HCT116 (cell line): ENCODE measurements around the gene PITPNC1. TPM values are rescaled to one million over a fixed set of nuclear protein-coding genes. Genes with fewer than 3 reads are reported as not detected.

Experiments
- ATAC-seq: fragments of 200-7000 bp; cut with Tn5 transposase; 2 replicates; pipeline ENCODE4 v1.9.1; 2020; ENCODE audit warnings: mild to moderate bottlenecking, moderate library complexity
- BruUV-seq: library from RNA; stranded (reverse); fragments of 400-500 nt; replicated peaks from 2 replicates; lab custom pipeline; 2021; lab: Mats Ljungman, UMichigan
- CTCF ChIA-PET: fragments of 300-600 bp; sonication (Branson Sonifier 250); formaldehyde crosslinking; loops from one replicate; lab custom pipeline; 2021; ENCODE audit warnings: antibody characterized with exemption; lab: Charles Lee
- POLR2A ChIA-PET: fragments of 300-600, 350-600 bp; sonication (Branson Sonifier 250); formaldehyde crosslinking; loops from one replicate; lab custom pipeline; 2021; ENCODE audit warnings: antibody characterized with exemption; lab: Charles Lee
- RAD21 ChIA-PET, 2 experiments: fragments of 300-600 bp; sonication (Branson Sonifier 250); formaldehyde crosslinking; loops; one replicate each; lab custom pipeline; 2023; ENCODE audit warnings: low total read pairs in 2 of 2; ENCODE audit not compliant: uncharacterized antibody in 2 of 2, unreplicated experiment in 2 of 2, low non-redundant PET in 1 of 2; lab: Charles Lee
- DNase-seq: peaks from one replicate; pipeline ENCODE4 v3.0.0-alpha.2; 2010; ENCODE audit warnings: low read depth, low spot score
- H2AFZ ChIP-seq: fragments of 200-600 bp; shearing (Covaris generic), sonication (generic); 2 replicates; pipeline ENCODE4 v1.6.1; 2017; ENCODE audit warnings: low read depth, mixed run types, mixed read lengths, antibody characterized with exemption, low read length; ENCODE audit not compliant: poor library complexity, severe bottlenecking
- H3K27ac ChIP-seq: 2 replicates; pipeline ENCODE4 v1.5.1; 2012; ENCODE audit warnings: low read depth, low read length
- H3K27me3 ChIP-seq: fragments of 200-600 bp; sonication (generic); 2 replicates; pipeline ENCODE4 v1.6.1; 2016; ENCODE audit warnings: mixed run types, low read length, mixed read lengths; ENCODE audit not compliant: insufficient read depth
- H3K36me3 ChIP-seq, 2 experiments: fragments of 200-500 bp in 1 of 2; fragments of 200-600 bp in 1 of 2; sonication (Bioruptor generic) in 1 of 2; sonication (generic) in 1 of 2; 2 replicates each; pipeline versions ENCODE4 v1.5.1 to v1.6.1; 2014 to 2016; ENCODE audit warnings: low read length in 2 of 2, inconsistent platforms in 1 of 2, mixed read lengths in 1 of 2, mixed run types in 1 of 2; ENCODE audit not compliant: insufficient read depth in 2 of 2, control insufficient read depth in 1 of 2
- H3K4me1 ChIP-seq, 2 experiments: fragments of 200-600 bp in 1 of 2; sonication (generic) in 1 of 2; 2 replicates each; pipeline versions ENCODE4 v1.5.1 to v1.6.1; 2012 to 2017; ENCODE audit warnings: low read length in 2 of 2, inconsistent platforms in 1 of 2, mild to moderate bottlenecking in 1 of 2, mixed read lengths in 1 of 2, mixed run types in 1 of 2, moderate library complexity in 1 of 2; ENCODE audit not compliant: insufficient read depth in 2 of 2, control insufficient read depth in 1 of 2
- H3K4me2 ChIP-seq: fragments of 200-600 bp; sonication (generic); 2 replicates; pipeline ENCODE4 v1.6.1; 2017; ENCODE audit warnings: mixed run types, low read length, mixed read lengths
- H3K4me3 ChIP-seq, 2 experiments: fragments of 200-600 bp in 1 of 2; sonication (generic) in 1 of 2; replicated peaks in 1 of 2; 2 replicates each; pipeline ENCODE4 v1.5.1; 2011 to 2016; ENCODE audit warnings: low read length in 2 of 2, control low read depth in 1 of 2, low read depth in 1 of 2, mild to moderate bottlenecking in 1 of 2, mixed read lengths in 1 of 2, mixed run types in 1 of 2
- H3K79me2 ChIP-seq: fragments of 200-600 bp; sonication (generic); 2 replicates; pipeline ENCODE4 v1.6.1; 2017; ENCODE audit warnings: mild to moderate bottlenecking, mixed run types, low read length, moderate library complexity, mixed read lengths; ENCODE audit not compliant: insufficient read depth
- H3K9ac ChIP-seq: fragments of 200-600 bp; sonication (generic); 2 replicates; pipeline ENCODE4 v1.6.1; 2016; ENCODE audit warnings: low read length, mixed read lengths
- H3K9me2 ChIP-seq: fragments of 200-600 bp; sonication (generic), shearing (Covaris generic); 2 replicates; pipeline ENCODE4 v1.6.1; 2017; ENCODE audit warnings: mixed run types, mild to moderate bottlenecking, moderate library complexity; ENCODE audit not compliant: insufficient read depth
- H3K9me3 ChIP-seq, 2 experiments: fragments of 200-500 bp in 1 of 2; fragments of 200-600 bp in 1 of 2; sonication (Bioruptor generic) in 1 of 2; sonication (generic) in 1 of 2; 2 replicates each; pipeline ENCODE4 v1.6.1; 2014 to 2017; ENCODE audit warnings: low read length in 2 of 2, mixed read lengths in 2 of 2, inconsistent platforms in 1 of 2, low read depth in 1 of 2, mild to moderate bottlenecking in 1 of 2, mixed run types in 1 of 2, moderate library complexity in 1 of 2; ENCODE audit not compliant: control insufficient read depth in 1 of 2, insufficient read depth in 1 of 2
- H4K20me1 ChIP-seq: fragments of 200-600 bp; sonication (generic), shearing (Covaris generic); 2 replicates; pipeline ENCODE4 v1.6.1; 2017; ENCODE audit warnings: mixed run types, mild to moderate bottlenecking, moderate library complexity; ENCODE audit not compliant: insufficient read depth
- CEBPB ChIP-seq: IDR thresholded peaks from 2 replicates; pipeline ENCODE4 v1.6.1; 2012; ENCODE audit warnings: low read depth
- CTCF ChIP-seq, 3 experiments: fragments of 200-600 bp in 1 of 3; sonication (generic) in 1 of 3; IDR thresholded peaks in 2 of 3; conservative IDR thresholded peaks in 1 of 3; 2 replicates each; pipeline ENCODE4 v1.5.1; 2012 to 2017; ENCODE audit warnings: low read depth in 2 of 3, low read length in 2 of 3, antibody characterized with exemption in 1 of 3, borderline replicate concordance in 1 of 3, control low read depth in 1 of 3, mild to moderate bottlenecking in 1 of 3, mixed read lengths in 1 of 3, mixed run types in 1 of 3, moderate library complexity in 1 of 3; ENCODE audit not compliant: insufficient read depth in 1 of 3
- EGR1 ChIP-seq: IDR thresholded peaks from 2 replicates; pipeline ENCODE4 v1.6.1; 2012; ENCODE audit warnings: low read depth
- ELF1 ChIP-seq: IDR thresholded peaks from 2 replicates; pipeline ENCODE4 v1.6.1; 2012; ENCODE audit warnings: low read depth, borderline replicate concordance
- FOSL1 ChIP-seq: IDR thresholded peaks from 2 replicates; pipeline ENCODE4 v1.6.1; 2012; ENCODE audit warnings: low read depth
- JUND ChIP-seq: IDR thresholded peaks from 2 replicates; pipeline ENCODE4 v1.6.1; 2012
- POLR2A ChIP-seq: IDR thresholded peaks from 2 replicates; pipeline ENCODE4 v1.7.0; 2011; ENCODE audit warnings: borderline replicate concordance; ENCODE audit not compliant: insufficient read depth, insufficient read length; ENCODE audit errors: extremely low read depth
- RAD21 ChIP-seq: IDR thresholded peaks from 2 replicates; pipeline ENCODE4 v1.6.1; 2012; ENCODE audit warnings: low read depth, mild to moderate bottlenecking
- SIN3A ChIP-seq: IDR thresholded peaks from 2 replicates; pipeline ENCODE4 v1.6.1; 2012; ENCODE audit warnings: low read depth
- SP1 ChIP-seq: IDR thresholded peaks from 2 replicates; pipeline ENCODE4 v1.6.1; 2012; ENCODE audit warnings: low read depth
- SRF ChIP-seq: IDR thresholded peaks from 2 replicates; pipeline ENCODE4 v1.6.1; 2012; ENCODE audit warnings: low read depth
- TCF7L2 ChIP-seq: IDR thresholded peaks from 2 replicates; pipeline ENCODE4 v1.7.0; 2011; ENCODE audit warnings: borderline replicate concordance, inconsistent platforms; ENCODE audit not compliant: insufficient read depth, insufficient read length; ENCODE audit errors: extremely low read depth
- YY1 ChIP-seq: IDR thresholded peaks from 2 replicates; pipeline ENCODE4 v1.6.1; 2011; ENCODE audit warnings: low read length, low read depth, moderate library complexity, mild to moderate bottlenecking; ENCODE audit not compliant: insufficient replicate concordance; ENCODE audit errors: extremely low read depth
- ZFX ChIP-seq: fragments of 450-650 bp; IDR thresholded peaks from 2 replicates; pipeline ENCODE4 v1.6.1; 2017
- intact Hi-C: fragments of 100-400 bp; cut with micrococcal nuclease; formaldehyde crosslinking; loops from 2 replicates; pipeline ENCODE4 v1.10.0; 2022
- total RNA-seq: library from RNA; stranded (reverse); gene quantifications from one replicate; pipeline ENCODE4 v1.2.1, GENCODE V29; 2021; ENCODE audit not compliant: unreplicated experiment
- TF ChIP-seq, protein P1 (sequence below): IDR thresholded peaks from 2 replicates; pipeline ENCODE4 v1.6.1; 2011; ENCODE audit warnings: mild to moderate bottlenecking, low read length, moderate library complexity; ENCODE audit not compliant: insufficient replicate concordance; ENCODE audit errors: extremely low read depth

PITPNC1 gene
- total RNA-seq, 1 experiment from 2014 or later = 41.9 TPM

- BruUV-seq = no TSS peak
- ChIA-PET POLR2A (no interaction called here), RAD21 (no interaction called here), CTCF (no interaction called here)
- Histone ChIP-seq H3K4me2 (no peak overlapping the region), H3K27me3 (no peaks in the 10 kb centered on the region), H4K20me1 (no peaks in the 10 kb centered on the region), H3K9ac (no peak overlapping the region), H3K36me3 (no peaks in the 10 kb centered on the region), H3K9me3 (no peaks in the 10 kb centered on the region), H3K4me3 (no peak overlapping the region), H3K27ac (no peak overlapping the region), H2AFZ (no peak overlapping the region), H3K4me1 (peaks cover 22 to 23% of the 10 kb centered on the region in 2 experiments), H3K9me2 (no peaks in the 10 kb centered on the region), H3K79me2 (no peaks in the 10 kb centered on the region)
- DNase-seq (no peak), ATAC-seq (no peak)
- intact Hi-C loops = no loop called here
- no peak for TF ChIP-seq JUND
- no peak for TF ChIP-seq SRF
- no peak for TF ChIP-seq CTCF (IDR thresholded peaks at IDR 0.05 in 2 of 3, conservative IDR thresholded peaks at IDR 0.05 in 1 of 3; ENCODE audit: borderline replicate concordance in 1 of 3, insufficient read depth in 1 of 3, low read depth in 2 of 3, low read length in 2 of 3)
- TF ChIP-seq SP1 = no peak
- TF ChIP-seq RAD21 = no peak
- no peak for TF ChIP-seq SIN3A
These were observed 265.4 kb downstream of the PITPNC1 start for GRCh38 chr17:67642488-67642887.

GRCh38 chr17:67644061-67644460 lies 267.0 kb downstream of the PITPNC1 start:
- H2AFZ ChIP-seq = no peak overlapping the region
- no peaks in the 10 kb centered on the region for H3K79me2 ChIP-seq
- H3K9me3 ChIP-seq = no peaks in the 10 kb centered on the region
- peaks cover 8% of the 10 kb centered on the region in 2 experiments for H3K4me1 ChIP-seq
- no TSS peak for BruUV-seq
- H3K4me2 ChIP-seq = no peak overlapping the region
- H3K27ac ChIP-seq = no peak overlapping the region
- no peaks in the 10 kb centered on the region for H3K9me2 ChIP-seq
- intact Hi-C loops = no loop called here
- DNase-seq = no peak
- no peaks in the 10 kb centered on the region for H3K27me3 ChIP-seq
- H3K36me3 ChIP-seq = no peaks in the 10 kb centered on the region
- RAD21 ChIA-PET = no interaction called here
- no peak for TF ChIP-seq CTCF (IDR thresholded peaks at IDR 0.05 in 2 of 3, conservative IDR thresholded peaks at IDR 0.05 in 1 of 3; ENCODE audit: borderline replicate concordance in 1 of 3, insufficient read depth in 1 of 3, low read depth in 2 of 3, low read length in 2 of 3)
- no peak for TF ChIP-seq POLR2A
- TF ChIP-seq YY1 = no peak
- no peak for TF ChIP-seq SRF
- no peak for TF ChIP-seq EGR1
- no peak for TF ChIP-seq TCF7L2
- TF ChIP-seq FOSL1 = no peak
- no peak for TF ChIP-seq ELF1
- no peak for TF ChIP-seq ZFX
- no peak for TF ChIP-seq JUND
- no peak for TF ChIP-seq SP1
- no peak for TF ChIP-seq CEBPB
- TF ChIP-seq, protein P1, sequence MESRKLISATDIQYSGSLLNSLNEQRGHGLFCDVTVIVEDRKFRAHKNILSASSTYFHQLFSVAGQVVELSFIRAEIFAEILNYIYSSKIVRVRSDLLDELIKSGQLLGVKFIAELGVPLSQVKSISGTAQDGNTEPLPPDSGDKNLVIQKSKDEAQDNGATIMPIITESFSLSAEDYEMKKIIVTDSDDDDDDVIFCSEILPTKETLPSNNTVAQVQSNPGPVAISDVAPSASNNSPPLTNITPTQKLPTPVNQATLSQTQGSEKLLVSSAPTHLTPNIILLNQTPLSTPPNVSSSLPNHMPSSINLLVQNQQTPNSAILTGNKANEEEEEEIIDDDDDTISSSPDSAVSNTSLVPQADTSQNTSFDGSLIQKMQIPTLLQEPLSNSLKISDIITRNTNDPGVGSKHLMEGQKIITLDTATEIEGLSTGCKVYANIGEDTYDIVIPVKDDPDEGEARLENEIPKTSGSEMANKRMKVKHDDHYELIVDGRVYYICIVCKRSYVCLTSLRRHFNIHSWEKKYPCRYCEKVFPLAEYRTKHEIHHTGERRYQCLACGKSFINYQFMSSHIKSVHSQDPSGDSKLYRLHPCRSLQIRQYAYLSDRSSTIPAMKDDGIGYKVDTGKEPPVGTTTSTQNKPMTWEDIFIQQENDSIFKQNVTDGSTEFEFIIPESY = no peak
- TF ChIP-seq, all 23 proteins: peak for 0
- ATAC-seq = no peak
- no peak overlapping the region for H3K4me3 ChIP-seq
- ChIA-PET POLR2A (no interaction called here), CTCF (interaction anchor here (1.0 kb wide), 1 partner anchor 266 kb away, joined by 3 read pairs; no protein-coding TSS in a partner anchor)
- no peak overlapping the region for H3K9ac ChIP-seq
- no peaks in the 10 kb centered on the region for H4K20me1 ChIP-seq
